ENCODE measurements around the gene ELK4.

DNA sequence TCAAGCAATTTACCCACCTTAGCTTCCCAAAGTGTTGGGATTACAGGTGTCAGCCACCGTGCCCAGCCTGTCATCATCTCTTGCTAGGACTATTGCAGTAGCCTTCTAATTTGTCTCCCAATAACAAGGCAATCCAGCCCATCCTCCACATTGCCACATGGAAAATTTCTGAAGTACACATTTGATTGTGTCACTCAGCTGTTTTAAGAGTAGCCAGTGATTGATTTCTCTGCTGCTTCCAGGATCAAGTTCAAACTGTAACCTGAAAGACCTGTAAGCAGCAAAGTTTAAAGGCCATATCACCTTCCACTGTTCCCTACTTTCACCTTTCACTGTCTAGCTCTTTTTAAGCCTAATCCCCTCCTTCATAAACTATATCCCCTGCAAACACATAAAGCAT lies 7.8 kb upstream of the ELK4 start:
- TF ChIP-seq EZH2 (optimal IDR thresholded peaks at IDR 0.05; ENCODE audit: low read depth, low read length) (no peak), EZH2phosphoT487 (IDR thresholded peaks at IDR 0.05; ENCODE audit: low read length) (no peak)
- TF ChIP-seq, protein P1, sequence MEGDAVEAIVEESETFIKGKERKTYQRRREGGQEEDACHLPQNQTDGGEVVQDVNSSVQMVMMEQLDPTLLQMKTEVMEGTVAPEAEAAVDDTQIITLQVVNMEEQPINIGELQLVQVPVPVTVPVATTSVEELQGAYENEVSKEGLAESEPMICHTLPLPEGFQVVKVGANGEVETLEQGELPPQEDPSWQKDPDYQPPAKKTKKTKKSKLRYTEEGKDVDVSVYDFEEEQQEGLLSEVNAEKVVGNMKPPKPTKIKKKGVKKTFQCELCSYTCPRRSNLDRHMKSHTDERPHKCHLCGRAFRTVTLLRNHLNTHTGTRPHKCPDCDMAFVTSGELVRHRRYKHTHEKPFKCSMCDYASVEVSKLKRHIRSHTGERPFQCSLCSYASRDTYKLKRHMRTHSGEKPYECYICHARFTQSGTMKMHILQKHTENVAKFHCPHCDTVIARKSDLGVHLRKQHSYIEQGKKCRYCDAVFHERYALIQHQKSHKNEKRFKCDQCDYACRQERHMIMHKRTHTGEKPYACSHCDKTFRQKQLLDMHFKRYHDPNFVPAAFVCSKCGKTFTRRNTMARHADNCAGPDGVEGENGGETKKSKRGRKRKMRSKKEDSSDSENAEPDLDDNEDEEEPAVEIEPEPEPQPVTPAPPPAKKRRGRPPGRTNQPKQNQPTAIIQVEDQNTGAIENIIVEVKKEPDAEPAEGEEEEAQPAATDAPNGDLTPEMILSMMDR (IDR thresholded peaks at IDR 0.05; ENCODE audit: low read length) = no peak

Data from MM.1S (cell line).